22Rv1 (cell line): ENCODE measurements around the gene FLYWCH1.

Experiments
- CTCF ChIP-seq: fragments of 450-650 bp; IDR thresholded peaks from 2 replicates; pipeline ENCODE4 v1.5.1; 2017; ENCODE audit warnings: mild to moderate bottlenecking
- ZFX ChIP-seq: fragments of 450-650 bp; IDR thresholded peaks from 2 replicates; pipeline ENCODE4 v1.6.1; 2017; ENCODE audit warnings: antibody characterized with exemption, borderline replicate concordance

- TF ChIP-seq CTCF: no peak
- no peak for TF ChIP-seq ZFX
Measured at GRCh38 chr16:2881783-2882649, 29.7 kb upstream of the FLYWCH1 start.
